K562 (cell line): Measurements from ENCODE around the gene AIF1. TPM values are rescaled to one million over a fixed set of nuclear protein-coding genes. Genes with fewer than 3 reads are reported as not detected.
A peak's percentile ranks its signal among the peaks of the same experiment; 100 is the strongest.

Experiments used
- ATAC-seq: fragments of 200-7000 bp; cut with Tn5 transposase; 3 replicates; pipeline ENCODE4 v1.9.1; 2020; ENCODE audit warnings: moderate library complexity
- BruUV-seq: library from RNA; stranded (reverse); fragments of 400-500 nt; replicated peaks from 2 replicates; lab custom pipeline; 2021; lab: Mats Ljungman, UMichigan
- CTCF ChIA-PET: fragments of 300-600 bp; formaldehyde crosslinking; extraction: SDS; loops from one replicate; lab custom pipeline; 2021; ENCODE audit warnings: low intra/inter-chr PET ratio; lab: Yijun Ruan, JAX
- POLR2A ChIA-PET: fragments of 300-600, 350-650 bp; sonication (Branson Sonifier 250); formaldehyde crosslinking; extraction: SDS; loops from one replicate; lab custom pipeline; 2021; ENCODE audit warnings: antibody characterized with exemption, inconsistent platforms; lab: Yijun Ruan, JAX
- DNase-seq, 4 experiments: peaks; one replicate each; pipeline versions ENCODE4 v3.0.0 to v3.0.0-alpha.2; 2011 to 2018; ENCODE audit warnings: low spot score in 3 of 4, mixed read lengths in 3 of 4; ENCODE audit errors: extremely low read depth in 1 of 4
- FAIRE-seq: peaks from 2 replicates; lab custom pipeline; 2011; peaks lifted over from hg19 to GRCh38; lab: Jason Lieb, UNC
- H2AFZ ChIP-seq: 2 replicates; pipeline ENCODE4 v1.6.0; 2011; ENCODE audit warnings: low read depth, low read length, control low read depth, inconsistent platforms
- H3K27ac ChIP-seq: fragments of 200-600 bp; 3 replicates; pipeline ENCODE4 v1.8.0; 2011; ENCODE audit warnings: low read depth, mild to moderate bottlenecking, control low read depth, inconsistent platforms, low read length, moderate library complexity, mixed read lengths; ENCODE audit errors: extremely low read depth
- H3K27me3 ChIP-seq, 2 experiments: fragments of 300-600 bp in 1 of 2; 2 replicates in 1 of 2; 3 replicates in 1 of 2; pipeline versions ENCODE4 v1.6.0 to v1.8.0; 2011; ENCODE audit warnings: inconsistent platforms in 2 of 2, low read length in 2 of 2, mild to moderate bottlenecking in 1 of 2, mixed read lengths in 1 of 2, moderate library complexity in 1 of 2; ENCODE audit not compliant: control insufficient read depth in 2 of 2, insufficient read depth in 2 of 2
- H3K36me3 ChIP-seq: fragments of 300-600 bp; 3 replicates; pipeline ENCODE4 v1.8.0; 2011; ENCODE audit warnings: mild to moderate bottlenecking, low read length, inconsistent platforms; ENCODE audit not compliant: control insufficient read depth, insufficient read depth
- H3K4me1 ChIP-seq, 2 experiments: fragments of 200-600 bp in 1 of 2; replicated peaks in 1 of 2; 2 replicates in 1 of 2; 3 replicates in 1 of 2; pipeline versions ENCODE4 v1.5.1 to v1.8.0; 2011; ENCODE audit warnings: inconsistent platforms in 2 of 2, low read length in 2 of 2, mild to moderate bottlenecking in 1 of 2, mixed read lengths in 1 of 2, moderate library complexity in 1 of 2; ENCODE audit not compliant: control insufficient read depth in 2 of 2, insufficient read depth in 2 of 2
- H3K4me2 ChIP-seq: 2 replicates; pipeline ENCODE4 v1.6.1; 2011; ENCODE audit warnings: low read length, control low read depth, inconsistent platforms, mixed read lengths; ENCODE audit not compliant: insufficient read depth
- H3K4me3 ChIP-seq: fragments of 200-600 bp; sonication (generic), shearing (Covaris generic); 2 replicates; pipeline ENCODE4 v1.5.1; 2016; ENCODE audit warnings: control low read depth, inconsistent platforms
- H3K79me2 ChIP-seq: fragments of 200-600 bp; 3 replicates; pipeline ENCODE4 v1.8.0; 2011; ENCODE audit warnings: low read length, inconsistent platforms; ENCODE audit not compliant: control insufficient read depth, insufficient read depth
- H3K9ac ChIP-seq, 2 experiments: 2 replicates each; pipeline versions ENCODE4 v1.6.0 to v1.6.1; 2011; ENCODE audit warnings: low read depth in 2 of 2, low read length in 2 of 2, control low read depth in 1 of 2, inconsistent platforms in 1 of 2, mild to moderate bottlenecking in 1 of 2, mixed read lengths in 1 of 2; ENCODE audit not compliant: insufficient read depth in 1 of 2
- H3K9me1 ChIP-seq: one replicate; pipeline ENCODE4 v1.6.0; 2011; ENCODE audit warnings: inconsistent platforms, mild to moderate bottlenecking, low read length, moderate library complexity; ENCODE audit not compliant: control insufficient read depth, insufficient read depth
- H3K9me3 ChIP-seq: replicated peaks from 2 replicates; pipeline ENCODE4 v1.5.1; 2011; ENCODE audit warnings: low read depth, low read length, inconsistent platforms; ENCODE audit not compliant: control insufficient read depth, insufficient read depth
- H4K20me1 ChIP-seq: replicated peaks from 2 replicates; pipeline ENCODE4 v1.6.1; 2011; ENCODE audit warnings: low read length, inconsistent platforms, mixed read lengths; ENCODE audit not compliant: control insufficient read depth, insufficient read depth
- BHLHE40 ChIP-seq: IDR thresholded peaks from 2 replicates; pipeline ENCODE4 v1.6.1; 2011; ENCODE audit warnings: low read length, improper control_type of control experiment
- CTCFL ChIP-seq: IDR thresholded peaks from 2 replicates; pipeline ENCODE4 v1.6.1; 2011; ENCODE audit warnings: borderline replicate concordance, low read depth, mild to moderate bottlenecking, moderate library complexity, low read length; ENCODE audit not compliant: insufficient read depth, poor library complexity, severe bottlenecking
- KAT8 ChIP-seq: fragments of 450-650 bp; IDR thresholded peaks from 2 replicates; pipeline ENCODE4 v1.6.1; 2016; ENCODE audit warnings: low read depth, mild to moderate bottlenecking
- LEF1 ChIP-seq: fragments of 450-650 bp; IDR thresholded peaks from 2 replicates; pipeline ENCODE4 v1.6.1; 2016; ENCODE audit warnings: mild to moderate bottlenecking
- MAZ ChIP-seq, 2 experiments: fragments of 450-650 bp in 1 of 2; sonication (generic) in 1 of 2; formaldehyde crosslinking; IDR thresholded peaks in 1 of 2; conservative IDR thresholded peaks in 1 of 2; 2 replicates each; pipeline versions ENCODE4 v1.4.0 to v1.5.0; 2020; ENCODE audit warnings: mild to moderate bottlenecking in 1 of 2, missing genetic modification reagents in 1 of 2
- MCM7 ChIP-seq, 2 experiments: fragments of 450-650 bp; IDR thresholded peaks; 2 replicates each; pipeline ENCODE4 v1.6.1; 2016 to 2018
- POLR2G ChIP-seq: fragments of 200-400 bp; formaldehyde crosslinking; IDR thresholded peaks from 2 replicates; pipeline ENCODE4 v1.6.1; 2017; ENCODE audit warnings: low read depth, mild to moderate bottlenecking, antibody characterized with exemption, low read length, moderate library complexity
- PRPF4 ChIP-seq: fragments of 200-400 bp; formaldehyde crosslinking; IDR thresholded peaks from one replicate; pipeline ENCODE4 v1.6.1; 2017; ENCODE audit warnings: low read length, low read depth, mild to moderate bottlenecking; ENCODE audit not compliant: insufficient read depth, poor library complexity, severe bottlenecking
- RBFOX2 ChIP-seq: fragments of 200-400 bp; formaldehyde crosslinking; IDR thresholded peaks from 2 replicates; pipeline ENCODE4 v1.6.1; 2017; ENCODE audit warnings: low read depth, mild to moderate bottlenecking, low read length, moderate library complexity
- RBM22 ChIP-seq: fragments of 200-400 bp; formaldehyde crosslinking; IDR thresholded peaks from 2 replicates; pipeline ENCODE4 v1.6.1; 2018; ENCODE audit warnings: low read length, low read depth; ENCODE audit not compliant: poor library complexity, severe bottlenecking
- SNIP1 ChIP-seq: fragments of 450-650 bp; IDR thresholded peaks from 2 replicates; pipeline ENCODE4 v1.7.1; 2017; ENCODE audit warnings: low read depth, mild to moderate bottlenecking
- TBP ChIP-seq: optimal IDR thresholded peaks from 2 replicates; pipeline ENCODE3; 2011; ENCODE audit warnings: low read depth, low read length, improper control_type of control experiment
- XRCC3 ChIP-seq: fragments of 450-650 bp; IDR thresholded peaks from 2 replicates; pipeline ENCODE4 v1.6.1; 2017; ENCODE audit warnings: mild to moderate bottlenecking, moderate library complexity
- ZBTB17 ChIP-seq: fragments of 450-650 bp; formaldehyde crosslinking; IDR thresholded peaks from 2 replicates; pipeline ENCODE4 v1.4.0; 2020; ENCODE audit warnings: mild to moderate bottlenecking
- ZNF41 ChIP-seq: fragments of 250-450 bp; sonication (Bioruptor Pico); conservative IDR thresholded peaks from 2 replicates; pipeline ENCODE4 v1.4.0; 2020; ENCODE audit warnings: mild to moderate bottlenecking
- WGBS: fragments of 100-300 bp; shearing (Covaris generic); methylation state at CpG from one replicate; pipeline ENCODE4 v1.1.6; 2016; ENCODE audit warnings: low coverage, mixed read lengths; ENCODE audit not compliant: insufficient coverage; ENCODE audit errors: missing lambda C conversion rate; 5-methylcytosine and 5-hydroxymethylcytosine counted together
- in situ Hi-C: fragments of 300-500 bp; cut with MboI; formaldehyde crosslinking; loops from 4 replicates; pipeline ENCODE4 v1.15.0; 2018; ENCODE audit warnings: inconsistent platforms, mixed read lengths
- intact Hi-C: fragments of 100-400 bp; cut with micrococcal nuclease; formaldehyde crosslinking; loops from 2 replicates; pipeline ENCODE4 v1.14.2; 2022
- polyA plus RNA-seq, 8 experiments: library from polyadenylated mRNA; depleted of rRNA in 4 of 8; stranded (reverse) in 5 of 8; unstranded in 3 of 8; fragments of >200 nt; fragmentation: Nextera tagmentation in 2 of 8; fragmentation: Illumina TruSeq in 1 of 8; extraction: Ambion mirVana in 2 of 8; extraction: Trizol in 1 of 8; gene quantifications; 2 replicates each; pipeline versions ENCODE4 v1.2.1 to v1.2.3, GENCODE V29; 2011 to 2014; ENCODE audit warnings: inconsistent platforms in 1 of 8, missing spikeins in 1 of 8
- total RNA-seq, 7 experiments: library from RNA; depleted of rRNA in 6 of 7; stranded (reverse); fragments of >200 nt in 6 of 7; fragmentation: Illumina TruSeq in 2 of 7; extraction: Trizol in 2 of 7; gene quantifications; 2 replicates each; pipeline versions ENCODE4 v1.2.1 to v1.2.3, GENCODE V29; 2011 to 2021; ENCODE audit warnings: low replicate concordance in 1 of 7
- TF ChIP-seq, protein P1 (sequence below), 2 experiments: fragments of 250-450 bp in 1 of 2; fragments of 450-650 bp in 1 of 2; sonication (Bioruptor Pico) in 1 of 2; IDR thresholded peaks; 2 replicates each; pipeline versions ENCODE4 v1.6.1 to v1.8.0; 2016 to 2021; ENCODE audit warnings: mild to moderate bottlenecking in 2 of 2, moderate library complexity in 2 of 2, missing compliant biosample characterization in 1 of 2, missing genetic modification characterization in 1 of 2
- TF ChIP-seq, protein P2 (sequence below): fragments of 450-650 bp; IDR thresholded peaks from 2 replicates; pipeline ENCODE4 v1.6.1; 2018; ENCODE audit warnings: mild to moderate bottlenecking, low read depth; ENCODE audit not compliant: partially characterized antibody

The AIF1 gene
- total and polyA plus RNA-seq, 9 of the 15 experiments (the other 6 are each of a cell fraction or from before 2014, with no cell fraction given), result 9.4 to 33.4 (median 19.4) TPM

DNA sequence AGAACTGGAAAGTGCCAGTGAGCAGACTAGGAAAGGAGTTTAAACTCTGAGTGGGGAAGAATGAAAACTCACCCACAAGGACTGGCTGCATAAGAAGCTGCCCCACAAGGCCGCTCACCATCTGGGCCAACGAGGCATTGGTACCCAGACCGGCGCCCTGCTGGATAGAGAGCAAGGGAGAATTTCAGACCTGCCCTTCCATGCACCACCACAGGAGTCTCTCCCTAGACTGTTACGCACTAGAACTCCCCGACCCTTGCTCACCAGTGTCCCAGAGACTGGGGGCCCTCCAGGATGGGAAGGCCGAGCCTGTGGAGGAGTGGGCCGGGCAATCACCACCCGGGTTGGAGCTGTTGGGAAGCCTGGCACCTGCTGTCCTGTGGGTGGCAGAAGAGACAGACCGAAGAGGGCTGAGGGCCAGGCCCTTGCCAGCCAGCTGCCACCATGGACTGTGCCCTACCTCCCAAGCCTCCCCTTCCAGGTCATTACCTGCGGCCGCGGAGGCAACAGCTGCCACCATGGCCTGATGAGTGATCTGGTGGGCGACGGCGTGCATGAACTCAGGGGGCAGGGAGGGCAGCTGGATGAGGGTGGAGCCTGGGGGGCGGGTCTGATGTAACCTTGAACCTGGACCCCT lies 28.9 kb downstream of the AIF1 start:
- FAIRE-seq (no peak), DNase-seq (no peak), ATAC-seq (no peak)
- Histone ChIP-seq H3K36me3 (peaks cover 95% of the 10 kb centered on the region), H3K27me3 (no peaks in the 10 kb centered on the region), H3K9ac (peak overlapping the region in 1 of 2 experiments; percentile 6; a peak in 1 of 4 replicates), H3K79me2 (peaks cover 6% of the 10 kb centered on the region; the same call in 1 of the 3 replicates), H3K27ac (no peak overlapping the region), H3K4me2 (no peak overlapping the region), H3K4me3 (no peak overlapping the region), H4K20me1 (no peaks in the 10 kb centered on the region), H3K9me3 (no peaks in the 10 kb centered on the region), H3K9me1 (no peaks in the 10 kb centered on the region), H2AFZ (no peak overlapping the region), H3K4me1 (peaks cover 0 to 5% of the 10 kb centered on the region in 2 experiments; a peak in 1 of 5 replicates)
- in situ Hi-C loops, result no loop called here
- 92% methylated on average over 13 of the region's 17 CpGs for WGBS
- BruUV-seq, result no TSS peak
- intact Hi-C loops, result no loop called here
- TF ChIP-seq BHLHE40, result no peak
- peak; percentile 66 for TF ChIP-seq RBFOX2
- no peak for TF ChIP-seq ZBTB17 (CRISPR knock-in tag)
- TF ChIP-seq CTCFL, result no peak
- TF ChIP-seq KAT8, result no peak
- no peak for TF ChIP-seq MCM7 (IDR thresholded peaks at IDR 0.05)
- no peak for TF ChIP-seq LEF1
- TF ChIP-seq, protein P1, sequence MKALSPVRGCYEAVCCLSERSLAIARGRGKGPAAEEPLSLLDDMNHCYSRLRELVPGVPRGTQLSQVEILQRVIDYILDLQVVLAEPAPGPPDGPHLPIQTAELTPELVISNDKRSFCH (CRISPR knock-in tag; IDR thresholded peaks at IDR 0.05), result no peak
- TF ChIP-seq, protein P1 (tag; IDR thresholded peaks at IDR 0.05), result no peak
- no peak for TF ChIP-seq ZNF41 (CRISPR knock-in tag)
- TF ChIP-seq, protein P2, sequence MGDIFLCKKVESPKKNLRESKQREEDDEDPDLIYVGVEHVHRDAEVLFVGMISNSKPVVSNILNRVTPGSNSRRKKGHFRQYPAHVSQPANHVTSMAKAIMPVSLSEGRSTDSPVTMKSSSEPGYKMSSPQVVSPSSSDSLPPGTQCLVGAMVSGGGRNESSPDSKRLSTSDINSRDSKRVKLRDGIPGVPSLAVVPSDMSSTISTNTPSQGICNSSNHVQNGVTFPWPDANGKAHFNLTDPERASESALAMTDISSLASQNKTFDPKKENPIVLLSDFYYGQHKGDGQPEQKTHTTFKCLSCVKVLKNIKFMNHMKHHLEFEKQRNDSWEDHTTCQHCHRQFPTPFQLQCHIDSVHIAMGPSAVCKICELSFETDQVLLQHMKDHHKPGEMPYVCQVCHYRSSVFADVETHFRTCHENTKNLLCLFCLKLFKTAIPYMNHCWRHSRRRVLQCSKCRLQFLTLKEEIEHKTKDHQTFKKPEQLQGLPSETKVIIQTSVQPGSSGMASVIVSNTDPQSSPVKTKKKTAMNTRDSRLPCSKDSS, result no peak
- TF ChIP-seq TBP, result no peak
- TF ChIP-seq PRPF4, result no peak
- peak; percentile 60 for TF ChIP-seq POLR2G
- peak; percentile 73 for TF ChIP-seq RBM22
- no peak for TF ChIP-seq XRCC3
- TF ChIP-seq MAZ (CRISPR knock-in tag; conservative IDR thresholded peaks at IDR 0.05 in 1 of 2, IDR thresholded peaks at IDR 0.05 in 1 of 2), result no peak
- TF ChIP-seq SNIP1, result no peak
- ChIA-PET POLR2A (interaction anchor here (0.6 to 11.9 kb wide), 6 partner anchors 8 to 105 kb away, joined by 3 to 190 read pairs (median 3); partner anchors contain the start of genes APOM and BAG6), CTCF (no interaction called here)
